SK-N-SH treated with all-trans-retinoic acid at 6 μM for 48 hours (cell line): ENCODE results near the gene KIAA0319L.

Experiments
- ARNTL ChIP-seq: fragments of 450-650 bp; formaldehyde crosslinking; IDR thresholded peaks from 2 replicates; pipeline ENCODE4 v1.5.0; 2020; ENCODE audit warnings: low read depth, mild to moderate bottlenecking, moderate library complexity, borderline replicate concordance
- ISL1 ChIP-seq: fragments of 250-450 bp; sonication (Bioruptor Pico); IDR thresholded peaks from 2 replicates; pipeline ENCODE4 v2.1.2; 2022; ENCODE audit warnings: mild to moderate bottlenecking, moderate library complexity
- TOX ChIP-seq: fragments of 250-450 bp; sonication (Bioruptor Pico); IDR thresholded peaks from 2 replicates; pipeline ENCODE4 v1.8.0; 2021; ENCODE audit warnings: mild to moderate bottlenecking, moderate library complexity, borderline replicate concordance
- ZFP30 ChIP-seq: fragments of 450-650 bp; formaldehyde crosslinking; IDR thresholded peaks from 2 replicates; pipeline ENCODE4 v1.5.0; 2022; ENCODE audit warnings: mild to moderate bottlenecking, moderate library complexity
- TF ChIP-seq, protein P1 (sequence below): fragments of 250-450 bp; sonication (Bioruptor Pico); IDR thresholded peaks from 2 replicates; pipeline ENCODE4 v1.5.0; 2020; ENCODE audit warnings: mild to moderate bottlenecking, moderate library complexity

DNA sequence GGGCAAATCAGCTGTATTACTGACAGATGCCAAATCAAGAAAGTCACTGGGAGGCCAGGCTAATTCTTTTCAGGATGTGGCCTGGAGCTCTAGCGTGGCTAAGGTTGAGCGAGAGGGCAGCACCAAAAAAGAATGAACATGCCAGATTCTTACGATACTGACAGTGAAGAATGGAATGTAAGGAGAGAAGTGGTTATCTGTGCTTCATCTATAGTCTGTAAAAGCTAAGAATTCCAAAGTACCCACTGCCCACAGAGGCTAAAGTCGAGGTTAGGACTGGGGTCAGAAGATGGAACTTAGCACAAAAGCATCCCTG is 48.6 kb upstream of the KIAA0319L start:
- TF ChIP-seq, protein P1, sequence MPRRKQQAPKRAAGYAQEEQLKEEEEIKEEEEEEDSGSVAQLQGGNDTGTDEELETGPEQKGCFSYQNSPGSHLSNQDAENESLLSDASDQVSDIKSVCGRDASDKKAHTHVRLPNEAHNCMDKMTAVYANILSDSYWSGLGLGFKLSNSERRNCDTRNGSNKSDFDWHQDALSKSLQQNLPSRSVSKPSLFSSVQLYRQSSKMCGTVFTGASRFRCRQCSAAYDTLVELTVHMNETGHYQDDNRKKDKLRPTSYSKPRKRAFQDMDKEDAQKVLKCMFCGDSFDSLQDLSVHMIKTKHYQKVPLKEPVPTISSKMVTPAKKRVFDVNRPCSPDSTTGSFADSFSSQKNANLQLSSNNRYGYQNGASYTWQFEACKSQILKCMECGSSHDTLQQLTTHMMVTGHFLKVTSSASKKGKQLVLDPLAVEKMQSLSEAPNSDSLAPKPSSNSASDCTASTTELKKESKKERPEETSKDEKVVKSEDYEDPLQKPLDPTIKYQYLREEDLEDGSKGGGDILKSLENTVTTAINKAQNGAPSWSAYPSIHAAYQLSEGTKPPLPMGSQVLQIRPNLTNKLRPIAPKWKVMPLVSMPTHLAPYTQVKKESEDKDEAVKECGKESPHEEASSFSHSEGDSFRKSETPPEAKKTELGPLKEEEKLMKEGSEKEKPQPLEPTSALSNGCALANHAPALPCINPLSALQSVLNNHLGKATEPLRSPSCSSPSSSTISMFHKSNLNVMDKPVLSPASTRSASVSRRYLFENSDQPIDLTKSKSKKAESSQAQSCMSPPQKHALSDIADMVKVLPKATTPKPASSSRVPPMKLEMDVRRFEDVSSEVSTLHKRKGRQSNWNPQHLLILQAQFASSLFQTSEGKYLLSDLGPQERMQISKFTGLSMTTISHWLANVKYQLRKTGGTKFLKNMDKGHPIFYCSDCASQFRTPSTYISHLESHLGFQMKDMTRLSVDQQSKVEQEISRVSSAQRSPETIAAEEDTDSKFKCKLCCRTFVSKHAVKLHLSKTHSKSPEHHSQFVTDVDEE (CRISPR knock-in tag): no peak
- TF ChIP-seq ISL1 (CRISPR knock-in tag): no peak
- no peak for TF ChIP-seq TOX (CRISPR knock-in tag)
- no peak for TF ChIP-seq ARNTL
- TF ChIP-seq ZFP30 (CRISPR knock-in tag): no peak
